Gastroesophageal sphincter (tissue), 4 donors: Measurements from ENCODE around the gene NDFIP1. TPM values are rescaled to one million over a fixed set of nuclear protein-coding genes. Genes with fewer than 3 reads are reported as not detected.
"Not testable (repeated sequence)": the region's sequence is repeated elsewhere in the genome, so short reads cannot be mapped to it uniquely, and the experiment has no call there.

ENCODE experiments used
- ATAC-seq: fragments of 150-250 bp; one replicate; pipeline ENCODE4 v1.9.1; 2016; ENCODE audit warnings: mild to moderate bottlenecking, moderate library complexity
- H3K27ac ChIP-seq, 4 donors: fragments of 200-600 bp; sonication (generic) in 3 of 4; 1 replicate in 3 of 4; 2 replicates in 1 of 4; pipeline ENCODE4 v1.5.1; 2016 to 2019
- H3K27me3 ChIP-seq: fragments of 200-600 bp; sonication (generic); one replicate; pipeline ENCODE4 v1.5.1; 2019
- H3K36me3 ChIP-seq, 2 donors: fragments of 200-600 bp; sonication (generic); one replicate each; pipeline ENCODE4 v1.5.1; 2019; ENCODE audit warnings: control low read depth in 1 of 2
- H3K4me1 ChIP-seq, 3 donors: fragments of 200-600 bp; sonication (generic); 1 replicate in 2 of 3; 2 replicates in 1 of 3; pipeline ENCODE4 v1.5.1; 2016 to 2019; ENCODE audit warnings: control low read depth in 2 of 3
- H3K4me3 ChIP-seq, 2 donors: fragments of 200-600 bp; sonication (generic); one replicate each; pipeline ENCODE4 v1.5.1; 2019; ENCODE audit warnings: mild to moderate bottlenecking in 1 of 2, moderate library complexity in 1 of 2
- H3K9me3 ChIP-seq, 3 donors: fragments of 200-600 bp; sonication (generic); one replicate each; pipeline ENCODE4 v1.5.1; 2017 to 2019; ENCODE audit warnings: control low read depth in 2 of 3
- EP300 ChIP-seq: sonication (generic); formaldehyde crosslinking; IDR thresholded peaks from one replicate; pipeline ENCODE4 v1.6.1; 2017; ENCODE audit warnings: antibody characterized with exemption, mild to moderate bottlenecking
- POLR2A ChIP-seq, 2 donors: fragments of 450-650 bp; IDR thresholded peaks; one replicate each; pipeline ENCODE4 v1.6.1; 2017; ENCODE audit warnings: antibody characterized with exemption in 2 of 2, mild to moderate bottlenecking in 2 of 2, moderate library complexity in 1 of 2
- POLR2AphosphoS5 ChIP-seq: sonication (generic); formaldehyde crosslinking; IDR thresholded peaks from one replicate; pipeline ENCODE4 v1.6.1; 2017; ENCODE audit warnings: antibody characterized with exemption
- WGBS, 2 donors: methylation state at CpG; one replicate each; pipeline ENCODE4 v1.1.5; 2018; ENCODE audit warnings: low coverage in 1 of 2; 5-methylcytosine and 5-hydroxymethylcytosine counted together
- total RNA-seq, 4 donors: library from RNA; depleted of rRNA; stranded (reverse); fragments of >200 nt; gene quantifications; one replicate each; pipeline ENCODE4 v1.1.0, GENCODE V29; 2016
- TF ChIP-seq, protein P1 (sequence below), 4 experiments: fragments of 200-600 bp in 2 of 4; fragments of 450-650 bp in 2 of 4; sonication (generic) in 1 of 4; IDR thresholded peaks; one replicate each; pipeline ENCODE4 v1.5.1; 2017 to 2019; ENCODE audit warnings: antibody characterized with exemption in 4 of 4, mild to moderate bottlenecking in 2 of 4, moderate library complexity in 2 of 4

The NDFIP1 gene
- total RNA-seq, 4 donors from 2014 or later = 62.4 to 86.7 (median 81.6) TPM

- H3K4me3 ChIP-seq = no peak overlapping the region
- no peaks in the 10 kb centered on the region for H3K27me3 ChIP-seq
- no peaks in the 10 kb centered on the region for H3K9me3 ChIP-seq
- H3K4me1 ChIP-seq = no peaks in the 10 kb centered on the region
- no peaks in the 10 kb centered on the region for H3K36me3 ChIP-seq
- no peak overlapping the region for H3K27ac ChIP-seq
- ATAC-seq = no peak
- no peak for TF ChIP-seq POLR2AphosphoS5
- TF ChIP-seq, protein P1, sequence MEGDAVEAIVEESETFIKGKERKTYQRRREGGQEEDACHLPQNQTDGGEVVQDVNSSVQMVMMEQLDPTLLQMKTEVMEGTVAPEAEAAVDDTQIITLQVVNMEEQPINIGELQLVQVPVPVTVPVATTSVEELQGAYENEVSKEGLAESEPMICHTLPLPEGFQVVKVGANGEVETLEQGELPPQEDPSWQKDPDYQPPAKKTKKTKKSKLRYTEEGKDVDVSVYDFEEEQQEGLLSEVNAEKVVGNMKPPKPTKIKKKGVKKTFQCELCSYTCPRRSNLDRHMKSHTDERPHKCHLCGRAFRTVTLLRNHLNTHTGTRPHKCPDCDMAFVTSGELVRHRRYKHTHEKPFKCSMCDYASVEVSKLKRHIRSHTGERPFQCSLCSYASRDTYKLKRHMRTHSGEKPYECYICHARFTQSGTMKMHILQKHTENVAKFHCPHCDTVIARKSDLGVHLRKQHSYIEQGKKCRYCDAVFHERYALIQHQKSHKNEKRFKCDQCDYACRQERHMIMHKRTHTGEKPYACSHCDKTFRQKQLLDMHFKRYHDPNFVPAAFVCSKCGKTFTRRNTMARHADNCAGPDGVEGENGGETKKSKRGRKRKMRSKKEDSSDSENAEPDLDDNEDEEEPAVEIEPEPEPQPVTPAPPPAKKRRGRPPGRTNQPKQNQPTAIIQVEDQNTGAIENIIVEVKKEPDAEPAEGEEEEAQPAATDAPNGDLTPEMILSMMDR (IDR thresholded peaks at IDR 0.05) = no peak
- TF ChIP-seq POLR2A (IDR thresholded peaks at IDR 0.05) = no peak
- no peak for TF ChIP-seq EP300
Measured at GRCh38 chr5:142082182-142082781, 26.3 kb upstream of the NDFIP1 start.

DNA sequence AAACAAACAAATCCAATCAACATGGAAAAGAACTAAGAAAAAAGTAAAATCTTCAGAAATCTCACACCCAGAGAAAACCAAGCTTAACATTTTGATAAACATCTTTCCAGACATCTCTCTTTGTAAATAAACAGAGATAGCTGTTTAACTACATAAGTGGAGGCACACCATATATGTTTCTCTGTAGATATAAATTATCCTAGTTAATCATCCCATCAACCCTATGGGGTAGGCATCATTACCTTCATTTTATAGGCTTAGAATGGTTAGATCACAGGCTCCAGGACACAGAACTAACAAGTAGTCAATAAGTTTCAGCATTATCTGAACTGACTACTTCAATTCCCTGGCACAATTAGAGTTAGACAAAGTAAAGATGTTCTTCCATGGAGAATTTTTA lies 22.4 kb upstream of the NDFIP1 start:
- Histone ChIP-seq H3K36me3 (no peaks in the 10 kb centered on the region), H3K4me3 (no peak overlapping the region), H3K4me1 (no peaks in the 10 kb centered on the region), H3K9me3 (no peaks in the 10 kb centered on the region), H3K27me3 (no peaks in the 10 kb centered on the region), H3K27ac (no peak overlapping the region)
- TF ChIP-seq POLR2AphosphoS5 (no peak), EP300 (no peak)
- TF ChIP-seq, protein P1 (IDR thresholded peaks at IDR 0.05) = no peak
- ATAC-seq = no peak

DNA sequence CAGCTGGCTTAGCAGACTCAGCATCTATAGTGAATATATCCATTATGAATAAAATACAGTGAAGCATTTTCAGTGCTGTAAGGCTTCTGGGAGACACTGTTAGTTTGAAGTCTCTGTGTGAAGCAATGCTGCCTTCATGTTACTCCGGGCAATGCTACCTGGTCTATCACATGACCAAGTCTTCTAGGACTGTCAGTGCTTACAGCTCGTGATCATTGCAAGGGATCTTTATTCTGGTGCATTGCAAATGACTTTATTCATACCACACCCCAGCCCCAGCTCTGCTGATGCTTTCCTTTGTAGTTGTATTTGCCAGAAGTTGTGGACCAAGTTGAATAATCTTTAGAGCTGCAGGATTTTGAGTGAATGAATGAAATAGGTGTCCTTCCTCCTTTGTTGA lies 21.9 kb upstream of the NDFIP1 start:
- 64 to 90% methylated on average over 2 of the region's 2 CpGs for WGBS, 2 donors
- H3K27me3 ChIP-seq = no peaks in the 10 kb centered on the region
- no peaks in the 10 kb centered on the region for H3K4me1 ChIP-seq
- no peaks in the 10 kb centered on the region for H3K36me3 ChIP-seq
- TF ChIP-seq EP300 (no peak), POLR2AphosphoS5 (no peak), POLR2A (IDR thresholded peaks at IDR 0.05) (no peak)
- TF ChIP-seq, protein P1 (IDR thresholded peaks at IDR 0.05) = no peak
- H3K9me3 ChIP-seq = no peaks in the 10 kb centered on the region
- no peak overlapping the region for H3K4me3 ChIP-seq
- ATAC-seq = no peak
- H3K27ac ChIP-seq = no peak overlapping the region

GRCh38 chr5:142087920-142088679 lies 20.5 kb upstream of the NDFIP1 start:
- no peaks in the 10 kb centered on the region for H3K4me1 ChIP-seq
- H3K27me3 ChIP-seq = no peaks in the 10 kb centered on the region
- H3K9me3 ChIP-seq = no peaks in the 10 kb centered on the region
- no peak for ATAC-seq
- WGBS, 2 donors = 71 to 81% methylated on average over 1 to 9 of the region's 12 CpGs
- TF ChIP-seq, protein P1 (IDR thresholded peaks at IDR 0.05) = no peak
- TF ChIP-seq EP300 (no peak), POLR2AphosphoS5 (no peak), POLR2A (IDR thresholded peaks at IDR 0.05) (no peak)
- no peak overlapping the region for H3K4me3 ChIP-seq
- H3K27ac ChIP-seq = no peak overlapping the region
- no peaks in the 10 kb centered on the region for H3K36me3 ChIP-seq

DNA sequence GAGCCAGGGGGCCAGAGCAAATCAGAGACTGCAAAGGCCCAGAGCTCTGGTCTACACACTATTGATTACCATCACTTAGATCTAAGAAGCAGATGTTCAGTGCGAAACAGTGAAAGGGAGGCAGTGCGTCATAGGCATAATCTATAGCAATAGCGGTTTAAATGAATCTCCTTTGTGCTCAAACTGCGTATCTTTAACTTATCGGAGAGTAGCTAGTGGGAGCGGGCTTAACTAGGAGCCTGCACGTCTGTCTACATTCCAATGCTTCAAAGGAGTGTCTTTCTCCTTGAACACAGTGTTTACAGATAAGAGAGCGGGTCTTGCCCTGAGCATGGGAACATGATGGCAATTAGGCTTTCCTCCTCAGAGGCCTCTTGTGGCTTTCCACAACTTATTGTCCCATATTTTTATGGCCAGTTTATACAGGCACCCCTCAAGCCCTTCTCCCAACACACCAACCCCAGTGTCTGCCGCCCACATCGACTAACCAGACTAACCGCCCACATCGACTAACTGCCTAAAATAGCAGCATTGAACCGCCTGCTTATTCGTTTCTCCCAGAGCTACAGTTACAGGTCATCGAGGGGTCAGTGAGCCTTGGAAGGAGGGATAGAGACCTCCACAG lies 19.6 kb upstream of the NDFIP1 start:
- not testable (repeated sequence) for H3K27me3 ChIP-seq, H3K4me1 ChIP-seq, ATAC-seq, H3K27ac ChIP-seq, H3K9me3 ChIP-seq, H3K36me3 ChIP-seq, H3K4me3 ChIP-seq
- 64 to 73% methylated on average over 11 to 15 of the region's 15 CpGs for WGBS, 2 donors
